NCI-H82 treated with DMSO at 0.1 percent for 48 hours (cell line): ENCODE measurements around the gene PRKAG2.

ENCODE experiments used
- DNase-seq: peaks from one replicate; lab custom pipeline; 2025; ENCODE audit not compliant: unreplicated experiment; lab: John Stamatoyannopoulos, UW

PRKAG2 gene

DNA sequence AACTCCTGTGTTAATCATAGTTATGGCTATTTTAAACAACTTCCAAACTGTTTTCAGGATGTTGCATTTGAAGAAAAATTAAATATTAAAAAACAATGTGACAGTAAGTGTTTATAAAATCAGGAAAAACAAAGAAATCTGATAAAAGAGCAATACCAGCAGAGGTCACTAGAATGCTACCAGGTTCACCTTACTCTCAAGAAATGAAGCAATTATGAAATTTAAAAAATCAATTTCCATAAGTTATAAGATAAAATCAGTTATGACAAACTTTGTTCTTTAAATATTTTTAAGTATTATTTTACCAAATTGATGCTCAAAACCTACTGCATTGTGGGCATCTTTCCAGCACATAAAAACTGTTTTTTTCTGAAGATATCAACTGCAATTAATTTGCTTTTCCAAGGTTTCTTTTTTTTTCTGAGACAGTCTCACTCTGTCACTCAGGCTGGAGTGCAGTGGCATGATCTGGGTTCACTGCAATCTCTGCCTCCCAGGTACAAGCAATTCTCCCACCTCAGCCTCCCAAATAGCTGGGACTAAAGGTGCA, 306.5 kb downstream of the PRKAG2 start:
- no peak for DNase-seq

DNA sequence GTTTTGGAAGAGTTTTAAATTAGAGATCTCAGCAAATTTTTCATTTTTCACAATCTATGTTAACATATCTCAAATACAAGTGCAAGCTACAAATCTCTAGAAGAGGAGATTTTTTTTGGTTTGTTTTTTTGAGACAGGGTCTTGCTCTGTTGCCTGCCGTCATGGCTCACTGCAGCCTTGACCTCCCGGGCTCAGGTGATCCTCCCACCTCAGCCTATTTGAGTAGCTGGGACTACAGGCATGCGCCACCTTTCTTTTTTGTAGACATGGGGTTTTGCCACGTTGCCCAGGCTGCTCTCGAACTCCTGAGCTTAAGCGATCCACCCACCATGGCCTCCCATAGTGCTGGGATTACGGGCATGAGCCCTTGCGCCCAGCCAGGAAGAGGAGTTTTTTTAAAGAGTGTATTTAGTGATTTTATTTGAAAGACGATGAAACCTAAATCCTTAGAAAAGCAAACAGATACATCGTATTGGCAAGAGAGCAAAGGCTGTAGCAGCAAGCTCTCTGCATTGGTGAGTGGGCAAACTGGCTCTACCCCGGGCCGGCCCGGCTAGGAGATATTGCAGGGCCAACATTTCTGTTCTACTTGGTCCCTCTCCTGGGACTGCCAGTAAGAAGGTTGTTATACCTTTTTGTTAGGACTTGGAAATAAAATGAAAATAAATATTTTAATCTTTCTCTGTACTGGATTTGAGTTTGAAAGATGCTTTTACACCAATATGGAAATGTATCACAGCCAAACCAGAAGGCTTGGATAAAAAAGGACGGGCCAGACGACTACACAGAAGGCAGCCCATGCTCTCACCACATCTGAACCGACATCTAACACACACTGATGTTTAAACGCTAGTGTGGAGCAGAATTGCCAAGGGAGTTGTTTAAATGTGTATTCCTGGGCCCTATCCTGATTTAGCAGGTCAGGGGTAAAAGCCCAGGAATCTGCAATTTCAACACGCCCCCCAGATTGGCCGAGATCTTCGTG, 307.7 kb downstream of the PRKAG2 start:
- DNase-seq = no peak

DNA sequence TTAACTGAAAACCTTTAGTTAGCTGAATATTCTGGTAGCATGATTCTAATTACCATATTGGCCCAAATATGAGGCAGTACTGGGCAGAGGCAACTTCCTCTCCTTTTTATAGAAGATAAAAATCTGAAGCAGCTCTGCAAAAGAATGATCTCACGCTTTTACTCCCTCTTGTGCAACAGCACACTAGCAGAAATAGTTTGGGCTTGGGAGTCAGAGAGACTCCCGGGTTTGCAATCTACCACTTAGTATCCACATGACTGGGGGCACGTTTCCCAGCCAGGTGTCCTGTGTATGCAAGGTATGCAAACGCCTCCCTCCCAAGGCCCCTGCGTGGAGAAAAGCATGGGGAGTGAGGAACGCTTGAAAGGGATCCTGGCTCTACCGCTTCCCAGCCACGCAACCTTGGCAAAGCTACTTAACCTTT, 310.0 kb downstream of the PRKAG2 start:
- DNase-seq = no peak

DNA sequence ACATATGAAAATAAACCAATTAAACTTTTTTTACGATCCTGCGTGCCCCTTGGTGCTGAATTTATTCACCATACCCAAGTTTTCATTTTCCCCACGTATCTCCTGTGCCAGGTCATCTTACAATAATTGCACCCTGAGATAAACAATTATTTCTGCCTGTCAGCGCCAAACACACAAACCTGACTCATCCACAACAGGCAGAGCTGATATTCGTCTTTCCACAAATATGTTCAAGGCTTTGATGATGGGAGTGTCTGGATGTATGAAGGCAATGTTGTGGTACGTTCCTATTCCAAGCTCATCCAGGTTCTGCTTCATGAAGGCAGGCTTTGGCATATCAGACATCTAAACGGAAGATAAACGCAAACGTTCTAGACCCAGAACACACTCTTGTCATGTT, 311.4 kb downstream of the PRKAG2 start:
- DNase-seq = no peak

DNA sequence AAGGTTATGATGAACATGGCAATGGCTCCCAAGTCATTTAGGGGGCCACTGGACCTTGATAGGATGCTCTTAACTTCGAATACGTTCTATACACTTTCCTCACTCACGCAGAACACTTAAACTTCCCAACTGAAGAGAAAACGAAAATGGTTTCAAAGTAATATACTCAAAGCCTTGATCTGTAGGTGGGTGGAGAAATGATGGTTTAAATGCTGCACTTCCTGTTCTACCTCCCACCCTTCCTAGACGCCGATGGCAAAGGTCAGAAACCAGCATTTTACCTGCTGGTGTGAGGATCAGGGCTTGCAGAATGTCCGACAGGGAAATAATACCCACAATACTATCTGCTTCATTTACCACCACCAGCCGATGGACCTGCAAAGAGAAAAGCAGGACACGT, 316.7 kb downstream of the PRKAG2 start:
- no peak for DNase-seq

GRCh38 chr7:151559557-151560183, 317.2 kb downstream of the PRKAG2 start:
- DNase-seq = no peak

- DNase-seq = no peak
Measured at GRCh38 chr7:151558575-151558974, 318.3 kb downstream of the PRKAG2 start.

- DNase-seq = no peak
Measured at GRCh38 chr7:151556592-151556991, 320.3 kb downstream of the PRKAG2 start.

GRCh38 chr7:151553356-151553755, 323.6 kb downstream of the PRKAG2 start:
- DNase-seq = no peak

DNA sequence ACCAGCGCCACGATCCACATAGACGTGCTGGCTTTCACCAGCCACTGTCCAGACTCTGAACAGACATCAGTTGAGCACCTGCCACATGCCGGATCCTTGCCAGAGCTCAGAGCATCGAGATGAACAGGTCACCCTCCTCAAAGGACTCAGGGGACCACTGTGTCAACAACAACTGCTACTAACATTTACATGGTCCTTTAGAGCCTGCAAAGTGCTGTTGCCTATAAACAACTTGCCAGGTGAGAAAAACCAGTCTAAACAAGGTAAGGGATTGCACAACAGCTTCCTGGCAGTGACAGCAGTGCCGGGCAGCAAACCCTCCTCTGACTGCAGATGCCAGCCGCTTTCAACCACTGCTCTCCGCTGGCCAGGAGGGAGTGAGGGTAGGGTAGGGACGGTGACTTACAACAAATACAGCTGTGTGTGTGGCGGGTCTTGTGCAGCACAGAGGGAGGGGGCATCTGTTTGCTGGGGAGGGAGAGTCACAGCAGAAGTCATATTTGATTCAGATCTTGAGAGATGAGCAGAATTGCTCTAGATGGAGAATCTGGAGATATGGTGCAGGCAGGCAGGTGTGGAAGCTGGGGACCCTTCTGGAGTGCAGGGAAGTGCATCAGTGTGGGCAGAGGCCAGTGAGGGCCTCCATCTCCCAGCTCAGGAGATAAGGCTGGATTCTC, 324.4 kb downstream of the PRKAG2 start:
- no peak for DNase-seq

DNA sequence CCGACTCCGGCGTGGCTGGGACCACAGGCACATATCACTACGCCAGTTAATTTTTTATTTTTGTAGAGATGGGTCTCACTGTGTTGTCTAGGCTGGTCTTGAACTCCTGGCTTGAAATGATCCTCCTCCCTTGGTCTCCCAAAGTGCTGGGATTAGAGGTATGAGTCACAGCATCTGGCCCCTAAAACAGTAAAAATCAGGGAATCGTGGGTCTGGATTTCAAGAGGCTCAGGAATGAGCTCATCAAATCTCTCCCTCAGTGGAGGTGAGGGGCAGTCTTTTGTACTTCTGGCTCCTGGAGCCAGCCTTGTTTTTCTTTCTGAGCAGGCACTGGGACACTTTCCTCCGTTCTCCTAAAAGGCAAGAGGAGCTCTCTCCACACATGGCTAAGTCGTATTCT, 325.1 kb downstream of the PRKAG2 start:
- no peak for DNase-seq

GRCh38 chr7:151550656-151551286, 326.1 kb downstream of the PRKAG2 start:
- no peak for DNase-seq

DNA sequence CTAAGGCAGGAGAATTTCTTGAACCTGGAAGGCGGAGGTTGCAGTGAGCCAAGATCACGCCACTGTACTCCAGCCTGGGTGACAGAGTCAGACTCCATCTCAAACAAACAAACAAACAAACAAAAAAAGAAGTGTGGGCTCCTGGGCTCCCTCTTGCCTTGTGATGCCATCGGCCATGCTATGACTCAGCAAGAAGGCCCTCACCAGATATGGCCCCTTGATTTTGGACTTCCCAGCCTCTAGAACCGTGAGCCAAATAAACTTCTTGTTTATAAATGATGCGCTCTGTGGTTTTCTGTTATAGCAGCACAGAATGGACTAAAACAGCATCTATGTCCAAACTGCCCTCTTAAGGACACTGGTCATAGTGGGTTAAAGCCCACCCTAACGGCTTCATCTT, 327.3 kb downstream of the PRKAG2 start:
- no peak for DNase-seq

DNA sequence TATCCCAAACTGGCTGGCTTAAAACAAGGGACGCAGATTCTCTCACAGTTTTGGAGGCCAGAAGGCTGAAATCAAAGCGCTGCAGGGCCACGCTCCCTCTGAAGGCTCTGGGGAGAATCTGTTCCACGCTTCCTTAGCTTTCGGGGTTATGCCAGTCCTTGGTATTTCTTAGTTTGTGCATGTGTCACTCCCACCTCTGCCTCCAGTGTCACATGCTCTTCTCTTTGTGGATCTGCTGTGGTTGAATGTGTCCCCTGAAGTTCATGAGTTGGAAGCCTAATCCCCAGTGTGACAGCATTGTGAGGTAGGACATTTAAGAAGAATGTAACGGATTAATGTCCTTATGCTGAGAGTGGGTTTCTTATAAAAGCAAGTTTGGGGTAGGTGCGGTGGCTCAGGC, 327.8 kb downstream of the PRKAG2 start:
- DNase-seq = no peak

DNA sequence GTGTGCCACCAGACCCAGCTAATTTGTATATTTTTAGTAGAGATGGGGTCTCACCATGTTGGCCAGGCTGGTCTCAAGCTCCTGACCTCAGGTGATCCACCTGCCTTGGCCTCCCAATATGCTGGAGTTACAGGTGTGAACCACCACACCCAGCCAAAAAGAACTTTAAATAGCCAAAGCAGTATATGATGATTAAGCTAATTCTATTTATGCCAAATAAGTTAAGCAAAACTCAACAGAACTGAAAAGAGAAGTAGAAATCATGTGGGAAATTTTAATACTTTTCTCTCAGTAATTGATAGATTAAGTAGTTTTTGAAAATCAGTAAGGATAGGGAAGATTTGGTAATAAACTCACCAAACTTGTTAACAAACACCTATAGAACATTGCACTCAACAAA, 332.7 kb downstream of the PRKAG2 start:
- no peak for DNase-seq

- no peak for DNase-seq
Measured at GRCh38 chr7:151542606-151543130, 334.2 kb downstream of the PRKAG2 start.

DNA sequence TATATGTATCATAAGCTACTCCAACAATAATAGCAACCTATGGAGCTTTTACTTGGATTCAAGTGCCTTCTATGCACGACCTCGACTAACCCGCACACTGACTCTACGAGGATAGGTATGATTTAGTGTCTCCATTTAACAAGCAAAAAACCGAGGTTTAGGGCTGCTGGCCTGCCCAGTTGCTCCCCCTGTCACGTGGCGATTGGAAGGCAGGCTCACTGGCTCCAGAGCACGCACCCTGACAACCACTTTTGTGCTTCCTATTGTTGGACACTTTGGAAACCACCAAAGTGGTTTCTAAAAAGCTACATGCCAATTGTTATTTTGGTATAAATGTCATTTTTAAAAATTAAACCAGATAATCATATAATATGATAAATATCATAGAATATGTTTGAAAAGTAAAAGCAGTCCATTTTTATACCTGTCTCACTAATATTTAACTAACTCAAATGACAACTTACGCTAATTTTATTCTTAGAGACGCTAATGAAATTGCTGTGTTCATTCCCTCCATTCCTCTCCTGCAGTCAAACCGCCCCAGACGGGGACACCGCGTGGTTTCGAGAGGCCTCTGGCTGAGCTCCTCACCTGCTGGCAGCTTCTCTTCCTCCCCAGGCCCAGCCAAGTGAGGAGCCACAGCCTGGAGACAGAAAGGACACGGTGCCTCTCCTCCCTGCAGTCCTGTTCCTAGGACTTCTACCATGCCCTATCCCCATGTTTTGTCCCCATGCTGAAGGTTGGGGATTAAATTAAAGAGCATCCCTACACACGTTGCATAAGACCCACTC, 335.0 kb downstream of the PRKAG2 start:
- no peak for DNase-seq

DNA sequence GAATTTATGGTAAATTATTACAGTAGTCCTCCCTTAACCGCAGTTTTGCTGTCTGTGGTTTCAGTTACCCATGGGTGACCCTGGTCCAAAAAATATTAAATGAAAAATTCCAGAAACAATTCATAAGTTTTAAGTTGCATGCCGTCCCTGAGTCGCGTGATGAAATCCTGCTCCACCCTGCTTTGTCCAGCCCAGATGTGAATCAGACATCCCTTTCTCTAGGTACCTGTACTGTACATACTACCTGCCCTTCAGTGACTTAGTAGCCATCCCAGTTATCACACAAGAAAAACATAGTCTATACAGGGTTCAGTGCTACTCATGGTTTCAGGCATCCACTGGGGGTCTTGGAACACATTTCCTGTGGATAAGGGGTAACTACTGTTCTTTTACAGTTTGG, 336.8 kb downstream of the PRKAG2 start:
- no peak for DNase-seq

DNA sequence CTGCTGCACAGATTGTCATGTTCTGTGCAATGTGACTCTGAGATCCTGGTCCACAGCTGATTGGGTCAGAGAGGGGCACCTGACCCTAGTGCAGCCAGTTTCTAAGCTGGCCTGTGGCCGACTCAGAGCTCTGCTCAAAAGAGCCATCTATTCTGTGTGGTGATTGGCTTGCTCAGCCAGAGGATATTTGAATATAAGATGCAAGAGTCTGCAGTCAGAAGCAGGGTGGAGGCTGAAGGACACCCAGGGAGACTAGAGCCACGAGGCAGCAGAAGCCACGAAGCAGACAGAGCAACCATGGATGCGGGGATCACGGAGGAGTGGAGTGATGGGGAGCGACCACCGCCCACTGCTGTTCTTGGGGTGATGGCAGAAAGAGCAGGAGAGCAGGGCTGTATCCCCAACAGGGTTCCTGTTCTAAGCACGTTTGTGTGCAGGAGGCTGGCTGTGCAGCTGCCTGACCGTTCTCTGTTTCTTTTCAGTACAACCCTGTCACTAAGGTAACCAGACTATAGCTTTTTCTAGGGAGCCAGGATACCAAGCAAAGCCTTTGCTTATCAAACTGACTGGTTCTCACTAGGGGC, 337.7 kb downstream of the PRKAG2 start:
- no peak for DNase-seq
